NCI-H82 (cell line): ENCODE results near the gene C2orf49.

Source experiments
- DNase-seq: peaks from one replicate; lab custom pipeline; 2025; lab: John Stamatoyannopoulos, UW

Gene C2orf49

GRCh38 chr2:105383432-105384166 is 46.3 kb downstream of the C2orf49 start:
- DNase-seq, result no peak

- DNase-seq, result no peak
Measured at GRCh38 chr2:105384216-105384615, 46.9 kb downstream of the C2orf49 start.

- DNase-seq, result no peak
Measured at GRCh38 chr2:105384861-105385260, 47.5 kb downstream of the C2orf49 start.

- no peak for DNase-seq
Measured at GRCh38 chr2:105385731-105386540, 48.6 kb downstream of the C2orf49 start.

GRCh38 chr2:105387225-105387624 is 49.9 kb downstream of the C2orf49 start:
- no peak for DNase-seq

GRCh38 chr2:105388971-105389381 is 51.6 kb downstream of the C2orf49 start:
- no peak for DNase-seq

- no peak for DNase-seq
Measured at GRCh38 chr2:105390454-105390853, 53.1 kb downstream of the C2orf49 start.

- DNase-seq, result no peak
Measured at GRCh38 chr2:105391058-105391627, 53.8 kb downstream of the C2orf49 start.

- DNase-seq, result no peak
Measured at GRCh38 chr2:105391763-105392662, 54.7 kb downstream of the C2orf49 start.

GRCh38 chr2:105393373-105394055 is 56.2 kb downstream of the C2orf49 start:
- no peak for DNase-seq

- DNase-seq, result no peak
Measured at GRCh38 chr2:105394951-105395611, 57.7 kb downstream of the C2orf49 start.

- DNase-seq, result no peak
Measured at GRCh38 chr2:105395691-105396090, 58.4 kb downstream of the C2orf49 start.

- DNase-seq, result no peak
Measured at GRCh38 chr2:105396254-105397024, 59.1 kb downstream of the C2orf49 start.

GRCh38 chr2:105397025-105397722 is 59.8 kb downstream of the C2orf49 start:
- peak; percentile 27 for DNase-seq

- DNase-seq, result peak; percentile 82
Measured at GRCh38 chr2:105397953-105398335, 60.6 kb downstream of the C2orf49 start.

GRCh38 chr2:105398336-105399206 is 61.2 kb downstream of the C2orf49 start, which contains the start of gene FHL2:
FHL2 (minus strand) TSS chr2:105399051; CDS start chr2:105386516, 12,535 bp downstream.
- peak; percentile 90 for DNase-seq
